H1 (cell line): Measurements from ENCODE around the gene EFCAB6. TPM values are rescaled to one million over a fixed set of nuclear protein-coding genes. Genes with fewer than 3 reads are reported as not detected.

Source experiments
- CHD1 ChIP-seq: IDR thresholded peaks from 2 replicates; pipeline ENCODE4 v1.6.1; 2012; ENCODE audit warnings: low read depth, low read length, improper control_type of control experiment
- CHD7 ChIP-seq: fragments of 300-600 bp; sonication (generic); IDR thresholded peaks from 2 replicates; pipeline ENCODE4 v1.7.1; 2012; ENCODE audit warnings: low read length, moderate library complexity, mild to moderate bottlenecking, inconsistent platforms; ENCODE audit not compliant: insufficient replicate concordance
- CREB1 ChIP-seq: IDR thresholded peaks from 2 replicates; pipeline ENCODE4 v1.6.1; 2012; ENCODE audit warnings: inconsistent platforms
- E2F6 ChIP-seq: IDR thresholded peaks from 2 replicates; pipeline ENCODE4 v1.6.1; 2012; ENCODE audit warnings: inconsistent platforms
- GTF2F1 ChIP-seq: IDR thresholded peaks from 2 replicates; pipeline ENCODE4 v1.6.1; 2012; ENCODE audit warnings: low read depth, low read length, improper control_type of control experiment, borderline replicate concordance
- SIX5 ChIP-seq: IDR thresholded peaks from 2 replicates; pipeline ENCODE4 v1.6.1; 2011; ENCODE audit warnings: mild to moderate bottlenecking, low read depth, low read length
- SP2 ChIP-seq: IDR thresholded peaks from 2 replicates; pipeline ENCODE4 v1.6.1; 2012; ENCODE audit warnings: mild to moderate bottlenecking, low read length, inconsistent platforms
- SP4 ChIP-seq: IDR thresholded peaks from 2 replicates; pipeline ENCODE4 v1.6.1; 2012; ENCODE audit warnings: low read length, inconsistent platforms
- TCF12 ChIP-seq: IDR thresholded peaks from 2 replicates; pipeline ENCODE4 v1.6.1; 2011; ENCODE audit warnings: low read depth, mild to moderate bottlenecking, low read length
- ZNF274 ChIP-seq: IDR thresholded peaks from 2 replicates; pipeline ENCODE4 v1.7.0; 2012; ENCODE audit warnings: low read length, borderline replicate concordance; ENCODE audit errors: extremely low read depth
- polyA plus RNA-seq, 7 experiments: library from polyadenylated mRNA; depleted of rRNA in 3 of 7; stranded (reverse) in 5 of 7; unstranded in 2 of 7; fragments of >200 nt in 5 of 7; fragments of 200-250 nt in 2 of 7; gene quantifications; 1 replicate in 5 of 7; 2 replicates in 1 of 7; 4 replicates in 1 of 7; pipeline versions ENCODE4 v1.2.1 to v1.2.3, GENCODE V29; 2011 to 2013; ENCODE audit warnings: missing spikeins in 2 of 7, mixed read lengths in 2 of 7
- total RNA-seq: library from RNA; stranded (reverse); fragmentation: NEBNext Ultra II Directional; extraction: Animal tissue kit (Norgen Biotek cat#: 25700); gene quantifications from 2 replicates; pipeline ENCODE4 v1.2.1, GENCODE V29; 2021

EFCAB6 gene
- total and polyA plus RNA-seq, 2 of the 8 experiments (the other 6 are each of a cell fraction or from before 2014, with no cell fraction given): 0.32 to 1.7 TPM

- TF ChIP-seq CHD7 (no peak), GTF2F1 (no peak), ZNF274 (no peak), CHD1 (no peak), SP2 (no peak), TCF12 (no peak), SP4 (no peak), CREB1 (no peak), E2F6 (no peak), SIX5 (no peak)
Observed at GRCh38 chr22:43829904-43830851, 18.1 kb upstream of the EFCAB6 start (continued).
